BE2C (cell line): ENCODE data around the gene R3HDM1.
A peak's percentile ranks its signal among the peaks of the same experiment; 100 is the strongest.
"Not testable (repeated sequence)": the region's sequence is repeated elsewhere in the genome, so short reads cannot be mapped to it uniquely, and the experiment has no call there.

Experiments used
- DNase-seq: peaks from one replicate; pipeline ENCODE4 v3.0.0-alpha.2; 2020
- H3K27me3 ChIP-seq: fragments of 250-450 bp; sonication (Bioruptor Pico); 2 replicates; pipeline ENCODE4 v1.5.1; 2020; ENCODE audit warnings: mild to moderate bottlenecking
- H3K36me3 ChIP-seq: fragments of 250-450 bp; sonication (Bioruptor Pico); 2 replicates; pipeline ENCODE4 v1.5.1; 2020; ENCODE audit warnings: mild to moderate bottlenecking
- H3K4me1 ChIP-seq: fragments of 250-450 bp; sonication (Bioruptor Pico); 2 replicates; pipeline ENCODE4 v1.5.1; 2020
- H3K4me3 ChIP-seq: 2 replicates; pipeline ENCODE4 v1.5.1; 2011; ENCODE audit warnings: low read depth, low read length
- H3K9me3 ChIP-seq: fragments of 250-450 bp; sonication (Bioruptor Pico); 2 replicates; pipeline ENCODE4 v1.5.1; 2020
- TF ChIP-seq, protein P1 (sequence below): IDR thresholded peaks from 2 replicates; pipeline ENCODE4 v1.5.1; 2012; ENCODE audit warnings: mild to moderate bottlenecking, low read depth, low read length

The R3HDM1 gene

DNA sequence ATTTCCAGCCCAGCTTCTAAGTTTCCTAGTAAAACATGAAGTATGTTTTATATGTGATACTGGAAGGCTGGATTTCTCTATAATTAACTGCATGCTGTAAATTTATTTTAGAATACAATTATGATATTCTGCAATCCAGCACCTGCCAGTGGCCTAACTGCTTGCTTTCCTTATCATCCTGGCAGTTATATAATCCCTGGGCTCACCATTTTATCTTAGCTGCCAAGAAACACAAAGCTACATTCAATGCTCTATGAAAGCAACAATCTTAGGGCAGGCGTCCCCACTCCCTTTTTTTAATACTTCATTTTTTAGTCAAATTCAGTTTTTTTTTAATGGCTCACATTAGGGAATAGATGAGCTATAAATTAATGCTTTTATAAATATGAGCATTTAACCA is 172.0 kb downstream of the R3HDM1 start:
- no peak for DNase-seq
- TF ChIP-seq, protein P1, sequence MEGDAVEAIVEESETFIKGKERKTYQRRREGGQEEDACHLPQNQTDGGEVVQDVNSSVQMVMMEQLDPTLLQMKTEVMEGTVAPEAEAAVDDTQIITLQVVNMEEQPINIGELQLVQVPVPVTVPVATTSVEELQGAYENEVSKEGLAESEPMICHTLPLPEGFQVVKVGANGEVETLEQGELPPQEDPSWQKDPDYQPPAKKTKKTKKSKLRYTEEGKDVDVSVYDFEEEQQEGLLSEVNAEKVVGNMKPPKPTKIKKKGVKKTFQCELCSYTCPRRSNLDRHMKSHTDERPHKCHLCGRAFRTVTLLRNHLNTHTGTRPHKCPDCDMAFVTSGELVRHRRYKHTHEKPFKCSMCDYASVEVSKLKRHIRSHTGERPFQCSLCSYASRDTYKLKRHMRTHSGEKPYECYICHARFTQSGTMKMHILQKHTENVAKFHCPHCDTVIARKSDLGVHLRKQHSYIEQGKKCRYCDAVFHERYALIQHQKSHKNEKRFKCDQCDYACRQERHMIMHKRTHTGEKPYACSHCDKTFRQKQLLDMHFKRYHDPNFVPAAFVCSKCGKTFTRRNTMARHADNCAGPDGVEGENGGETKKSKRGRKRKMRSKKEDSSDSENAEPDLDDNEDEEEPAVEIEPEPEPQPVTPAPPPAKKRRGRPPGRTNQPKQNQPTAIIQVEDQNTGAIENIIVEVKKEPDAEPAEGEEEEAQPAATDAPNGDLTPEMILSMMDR: no peak
- Histone ChIP-seq H3K36me3 (no peaks in the 10 kb centered on the region), H3K4me3 (no peak overlapping the region), H3K27me3 (no peaks in the 10 kb centered on the region), H3K9me3 (no peaks in the 10 kb centered on the region), H3K4me1 (no peaks in the 10 kb centered on the region)

DNA sequence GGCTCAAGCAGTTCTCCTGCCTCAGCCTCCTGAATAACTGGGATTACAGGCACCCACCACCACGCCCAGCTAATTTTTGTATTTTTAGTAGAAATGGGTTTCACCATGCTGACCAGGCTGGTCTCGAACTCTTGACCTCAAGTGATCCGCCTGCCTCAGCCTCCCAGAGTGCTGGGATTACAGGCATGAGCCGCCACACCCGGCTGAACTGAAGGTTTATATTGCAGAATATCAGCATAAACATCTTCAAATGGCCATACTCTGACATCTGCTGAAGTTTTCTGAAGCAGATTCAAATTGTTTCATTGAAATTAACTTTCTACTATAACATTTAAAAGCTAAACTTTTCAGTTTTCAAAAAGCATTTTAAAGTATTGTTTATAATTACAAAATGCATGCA is 172.8 kb downstream of the R3HDM1 start:
- not testable (repeated sequence) for H3K36me3 ChIP-seq, DNase-seq, H3K4me1 ChIP-seq, H3K9me3 ChIP-seq, H3K27me3 ChIP-seq, H3K4me3 ChIP-seq

DNA sequence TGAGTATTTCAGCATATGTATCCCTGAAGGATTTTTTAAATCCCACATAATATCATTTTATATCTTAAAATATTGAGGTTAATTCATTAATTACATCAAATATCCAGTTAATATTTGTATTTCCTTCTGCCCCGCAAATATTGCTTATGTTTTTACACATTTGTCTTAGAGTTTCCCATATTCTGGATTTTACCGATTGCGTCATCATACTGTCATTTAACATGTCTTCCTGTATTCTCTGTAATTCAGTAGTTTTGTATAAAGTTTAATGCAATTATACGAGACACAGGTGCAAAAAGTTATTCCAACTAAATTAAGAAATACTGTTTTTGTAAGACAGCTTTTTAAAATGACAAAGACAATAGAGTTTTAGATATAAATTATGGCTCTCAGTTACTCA is 176.9 kb downstream of the R3HDM1 start:
- TF ChIP-seq, protein P1: no peak
- Histone ChIP-seq H3K4me1 (no peaks in the 10 kb centered on the region), H3K4me3 (no peak overlapping the region), H3K36me3 (no peaks in the 10 kb centered on the region), H3K9me3 (no peaks in the 10 kb centered on the region), H3K27me3 (no peaks in the 10 kb centered on the region)
- no peak for DNase-seq

DNA sequence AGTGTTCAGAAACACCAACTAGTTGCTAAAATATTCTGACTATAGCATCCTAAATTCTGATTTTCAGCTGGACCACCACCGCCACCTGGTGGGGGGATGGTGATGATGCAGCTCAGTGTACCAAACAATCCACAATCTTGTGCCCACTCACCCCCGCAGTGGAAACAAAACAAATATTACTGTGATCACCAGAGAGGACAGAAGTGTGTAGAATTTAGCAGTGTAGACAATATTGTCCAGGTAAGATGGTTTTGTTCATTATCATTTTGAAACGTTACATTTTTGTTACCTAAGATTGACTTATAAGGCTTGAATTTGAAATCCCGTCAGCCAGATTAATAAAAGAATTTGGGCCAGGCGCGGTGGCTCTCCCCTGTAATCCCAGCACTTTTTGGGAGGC is 178.7 kb downstream of the R3HDM1 start:
- Histone ChIP-seq H3K4me1 (no peaks in the 10 kb centered on the region), H3K27me3 (no peaks in the 10 kb centered on the region), H3K4me3 (no peak overlapping the region), H3K9me3 (no peaks in the 10 kb centered on the region), H3K36me3 (no peaks in the 10 kb centered on the region)
- TF ChIP-seq, protein P1: peak; percentile 82
- DNase-seq: peak; percentile 41

DNA sequence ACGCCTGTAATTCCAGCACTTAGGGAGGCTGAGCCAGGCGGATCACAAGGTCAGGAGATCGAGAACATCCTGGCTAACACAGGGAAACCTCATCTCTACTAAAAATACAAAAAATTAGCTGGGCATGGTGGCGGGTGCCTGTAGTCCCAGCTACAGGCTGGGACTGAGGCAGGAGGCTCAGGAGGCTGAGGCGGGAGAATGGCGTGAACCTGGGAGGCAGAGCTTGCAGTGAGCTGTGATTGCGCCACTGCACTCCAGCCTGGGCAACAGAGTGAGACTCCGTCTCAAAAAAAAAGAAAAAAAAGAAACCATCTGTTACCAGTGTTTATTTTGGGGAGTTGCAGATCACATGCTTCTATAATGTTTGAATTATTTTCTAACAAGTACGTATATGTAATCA is 183.8 kb downstream of the R3HDM1 start:
- not testable (repeated sequence) for H3K9me3 ChIP-seq, H3K4me1 ChIP-seq, H3K36me3 ChIP-seq, H3K4me3 ChIP-seq, DNase-seq, H3K27me3 ChIP-seq

DNA sequence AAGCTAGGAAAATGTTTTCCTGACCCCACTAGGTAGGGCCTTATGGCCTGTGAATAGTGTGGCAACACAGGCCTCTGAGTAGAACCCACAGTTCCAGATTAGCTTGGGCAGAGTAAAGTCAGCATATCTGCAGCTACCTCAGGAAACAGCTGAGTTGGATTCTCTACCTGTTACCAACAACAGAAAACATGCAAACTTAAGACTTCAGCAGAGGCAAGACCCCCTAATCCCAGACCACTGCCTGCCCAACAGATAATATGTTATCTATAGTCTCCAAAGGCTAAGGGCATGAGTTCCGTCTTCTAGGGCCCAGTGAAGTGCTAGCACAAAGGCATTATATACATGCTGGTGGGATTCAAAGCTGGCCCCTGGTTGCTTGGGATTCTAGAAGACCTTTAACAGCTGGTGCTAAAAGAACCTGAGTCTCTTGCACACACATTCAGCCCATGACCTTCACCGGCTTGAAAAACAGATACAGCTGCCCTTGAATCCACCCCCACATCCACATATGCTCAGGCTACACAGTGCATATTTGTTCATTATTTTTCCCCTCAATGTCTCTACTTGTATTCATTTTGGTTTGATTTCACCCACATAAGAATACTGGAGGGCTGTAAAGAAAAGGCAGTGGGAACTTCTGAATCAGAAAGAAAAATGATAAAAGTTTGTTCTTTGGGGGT is 196.9 kb downstream of the R3HDM1 start:
- Histone ChIP-seq H3K36me3 (no peaks in the 10 kb centered on the region), H3K27me3 (no peaks in the 10 kb centered on the region), H3K4me3 (no peak overlapping the region), H3K9me3 (no peaks in the 10 kb centered on the region), H3K4me1 (no peaks in the 10 kb centered on the region)
- TF ChIP-seq, protein P1: no peak
- no peak for DNase-seq

DNA sequence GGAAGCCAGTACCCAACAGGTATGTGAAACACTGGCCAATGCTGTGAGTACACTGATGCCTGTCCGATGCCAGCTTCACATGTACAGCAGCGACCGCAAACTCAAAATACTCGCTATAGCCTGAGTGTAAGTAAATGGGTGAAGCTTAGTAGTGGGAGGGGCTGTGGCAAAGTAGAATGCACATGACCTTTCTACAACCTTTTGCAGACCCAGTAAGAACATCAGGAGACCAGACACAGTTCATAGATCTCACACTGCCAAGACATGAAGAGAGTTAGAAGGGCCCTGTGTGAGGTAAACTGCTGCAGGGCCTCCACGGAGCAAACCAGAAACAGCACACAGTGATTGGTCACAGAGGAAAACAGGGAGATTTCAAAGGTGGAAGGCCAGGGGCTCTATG is 201.3 kb downstream of the R3HDM1 start:
- Histone ChIP-seq H3K4me1 (no peaks in the 10 kb centered on the region), H3K9me3 (no peaks in the 10 kb centered on the region), H3K4me3 (no peak overlapping the region), H3K36me3 (no peaks in the 10 kb centered on the region), H3K27me3 (no peaks in the 10 kb centered on the region)
- no peak for DNase-seq
- TF ChIP-seq, protein P1: no peak
